GM12872 (cell line): Measurements from ENCODE around the gene ACP7.

Experiments
- CTCF ChIP-seq: IDR thresholded peaks from 3 replicates; pipeline ENCODE4 v1.5.1; 2011; ENCODE audit warnings: low read depth, mild to moderate bottlenecking, low read length, moderate library complexity; ENCODE audit not compliant: insufficient read depth

Gene ACP7

GRCh38 chr19:39150807-39151600 is 66.8 kb downstream of the ACP7 start:
- no peak for TF ChIP-seq CTCF

- no peak for TF ChIP-seq CTCF
These were observed 67.9 kb downstream of the ACP7 start for GRCh38 chr19:39152066-39152465.

- TF ChIP-seq CTCF: no peak
These were observed 70.0 kb downstream of the ACP7 start for GRCh38 chr19:39154100-39154628.

GRCh38 chr19:39154629-39155100 is 70.5 kb downstream of the ACP7 start:
- no peak for TF ChIP-seq CTCF

- no peak for TF ChIP-seq CTCF
These were observed 71.0 kb downstream of the ACP7 start for GRCh38 chr19:39155114-39155700.

GRCh38 chr19:39155741-39156140 is 71.6 kb downstream of the ACP7 start:
- no peak for TF ChIP-seq CTCF

GRCh38 chr19:39156326-39157230 is 72.4 kb downstream of the ACP7 start:
- no peak for TF ChIP-seq CTCF
